Renal pelvis (tissue), 4 donors: ENCODE data around the gene POLRMT. TPM values are rescaled to one million over a fixed set of nuclear protein-coding genes. Genes with fewer than 3 reads are reported as not detected.
"Not testable (repeated sequence)": the region's sequence is repeated elsewhere in the genome, so short reads cannot be mapped to it uniquely, and the experiment has no call there.

Experiments
- DNase-seq: peaks from one replicate; pipeline ENCODE4 v3.0.0-alpha.2; 2013
- polyA plus RNA-seq, 3 donors: library from polyadenylated mRNA; unstranded; fragments of 120-200 nt; gene quantifications; one replicate each; pipeline ENCODE4 v1.2.1, GENCODE V29; 2013; ENCODE audit not compliant: insufficient read length in 3 of 3

The POLRMT gene
- polyA plus RNA-seq, 3 donors: 64.7 to 78.3 (median 70.9) TPM

DNA sequence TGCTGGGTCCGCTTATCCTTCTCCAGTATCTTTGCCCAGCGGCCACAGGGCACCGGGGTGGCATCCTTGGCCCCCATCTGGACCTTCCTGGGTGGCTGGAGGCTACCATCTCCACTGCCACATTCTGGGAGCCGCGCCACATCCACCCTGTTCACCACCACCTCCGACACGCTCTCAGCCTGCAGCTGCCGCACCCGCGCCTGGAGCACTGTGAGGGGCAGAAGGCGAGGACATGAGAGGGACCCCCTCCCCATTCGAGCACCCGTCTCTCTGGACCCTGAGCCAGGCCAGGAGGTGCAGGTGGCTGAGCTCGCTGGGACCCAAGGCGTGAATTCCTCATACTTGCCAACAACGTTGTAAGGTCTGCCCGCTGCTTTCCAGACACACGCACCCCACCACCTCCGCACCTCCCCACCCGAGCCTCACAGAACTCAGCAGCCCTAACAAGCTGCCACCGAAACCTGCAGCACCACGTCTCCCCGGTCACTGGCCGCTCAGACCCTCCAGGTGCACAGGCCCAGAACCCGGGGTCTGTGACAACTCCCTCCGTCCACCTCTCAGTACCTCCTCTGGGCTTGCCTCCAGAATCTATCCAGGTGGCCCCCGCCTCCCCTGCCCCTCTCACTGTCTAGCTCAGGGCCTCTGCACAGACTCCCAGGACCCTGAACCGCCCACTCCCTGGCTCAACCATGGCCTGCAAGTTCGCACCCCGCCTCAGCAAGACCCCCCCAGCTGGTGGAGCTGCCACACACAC, 3.2 kb downstream of the POLRMT start:
- DNase-seq: no peak

DNA sequence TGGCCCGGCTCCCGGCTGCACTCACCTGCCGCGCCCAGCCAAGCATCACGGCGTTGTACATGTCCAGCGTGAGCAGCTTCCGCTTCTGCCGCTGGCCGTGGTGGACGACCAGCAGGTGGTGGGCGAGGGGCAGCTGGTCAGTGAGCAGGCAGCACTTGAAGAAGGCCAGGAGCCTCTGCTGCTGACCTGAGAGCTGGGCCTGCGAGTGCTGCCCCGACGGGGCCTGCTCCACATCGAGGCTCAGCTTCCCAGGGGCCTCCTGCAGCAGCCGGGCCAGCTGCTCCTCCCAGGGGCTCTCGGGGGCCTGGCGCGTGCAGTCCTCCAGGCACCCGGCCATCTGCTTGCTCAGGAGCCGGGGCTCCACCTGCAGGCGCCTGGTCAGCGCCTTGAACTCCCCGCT, 3.8 kb downstream of the POLRMT start:
- not testable (repeated sequence) for DNase-seq

DNA sequence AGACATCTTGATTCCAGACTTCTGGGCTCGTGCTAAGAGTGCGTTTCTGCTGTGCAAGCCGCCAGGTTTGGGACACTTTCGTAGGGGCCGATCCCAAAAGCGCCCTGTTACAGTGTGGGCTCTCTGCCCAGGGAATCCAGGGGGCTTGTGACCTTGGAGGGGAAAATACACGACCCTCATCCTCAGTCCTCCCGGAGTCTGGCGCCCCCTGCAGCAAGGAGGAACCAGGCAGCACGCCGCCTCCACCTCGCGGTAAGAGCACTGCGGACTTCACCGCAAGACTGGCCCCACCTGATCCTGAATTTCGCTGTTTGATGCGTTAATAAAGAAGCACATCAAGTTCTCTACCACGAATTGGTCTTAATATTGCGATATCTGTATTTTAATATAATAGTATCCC, 5.2 kb downstream of the POLRMT start:
- no peak for DNase-seq

DNA sequence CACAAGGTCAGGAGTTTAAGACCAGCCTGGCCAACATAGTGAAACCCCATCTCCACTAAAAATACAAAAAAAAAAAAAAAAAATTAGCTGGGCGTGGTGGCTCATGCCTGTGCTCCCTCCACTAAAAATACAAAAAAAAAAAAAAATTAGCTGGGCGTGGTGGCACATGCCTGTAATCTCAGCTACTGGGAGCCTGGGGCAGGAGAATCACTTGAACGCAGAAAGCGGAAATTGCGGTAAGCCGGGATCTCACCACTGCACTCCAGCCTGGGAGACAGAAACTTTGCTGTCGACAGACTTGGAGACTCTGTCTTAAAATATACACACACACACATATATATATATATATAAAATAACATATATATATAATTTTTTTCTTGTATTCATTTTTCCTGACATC, 6.8 kb downstream of the POLRMT start:
- DNase-seq: not testable (repeated sequence)

DNA sequence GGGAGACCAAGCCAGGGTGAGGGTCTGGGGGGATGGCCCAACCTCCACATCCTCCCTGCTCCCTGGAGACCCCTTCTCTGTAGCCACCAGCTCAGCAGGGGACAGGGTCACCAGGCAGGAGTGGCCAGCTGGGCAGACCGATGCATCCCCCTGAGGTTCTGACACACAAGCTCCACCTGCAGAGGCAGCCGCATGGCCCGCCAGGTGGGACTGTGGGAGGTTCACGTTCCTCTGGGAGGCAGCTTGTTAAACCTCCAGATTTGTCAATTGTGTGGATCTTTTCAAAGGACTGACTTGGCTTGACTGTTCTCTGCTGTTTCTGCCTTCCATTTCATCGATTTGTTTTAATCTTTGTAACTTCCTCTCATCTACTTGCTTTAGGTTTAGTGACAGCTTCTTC, 8.1 kb downstream of the POLRMT start:
- no peak for DNase-seq

DNA sequence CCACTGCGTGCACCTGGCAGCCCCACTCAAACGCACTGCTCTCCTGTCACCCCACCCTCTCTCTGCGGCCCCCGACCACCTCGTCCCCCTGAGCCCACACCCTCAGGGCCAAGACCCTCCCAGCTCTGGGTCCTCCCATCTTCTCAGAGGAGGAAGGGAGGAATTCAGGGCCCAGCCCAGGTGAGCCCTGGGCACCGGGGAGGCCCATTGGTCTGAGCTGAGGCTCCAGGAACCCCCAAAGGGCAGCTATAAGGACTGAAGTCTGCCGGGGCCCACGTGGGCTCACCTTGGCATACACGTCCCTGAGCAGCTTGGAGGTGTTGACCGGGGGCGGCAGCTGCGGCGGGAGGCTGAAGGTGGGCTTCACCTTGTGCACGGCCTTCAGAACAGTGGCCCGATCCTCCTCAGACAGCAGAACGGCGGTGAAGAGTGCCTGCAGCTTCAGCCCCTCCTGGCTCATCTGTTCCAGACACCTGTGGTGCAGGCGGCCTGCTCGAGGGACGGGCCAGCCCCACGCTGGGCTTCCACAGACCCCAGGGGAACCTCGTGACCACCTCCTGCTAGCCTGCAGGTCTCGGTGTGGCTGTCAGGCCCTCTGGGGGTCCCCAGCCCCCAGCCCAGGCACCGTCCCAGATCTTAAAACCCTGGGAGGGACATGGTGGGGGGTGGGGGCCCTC, 8.8 kb downstream of the POLRMT start:
- no peak for DNase-seq

DNA sequence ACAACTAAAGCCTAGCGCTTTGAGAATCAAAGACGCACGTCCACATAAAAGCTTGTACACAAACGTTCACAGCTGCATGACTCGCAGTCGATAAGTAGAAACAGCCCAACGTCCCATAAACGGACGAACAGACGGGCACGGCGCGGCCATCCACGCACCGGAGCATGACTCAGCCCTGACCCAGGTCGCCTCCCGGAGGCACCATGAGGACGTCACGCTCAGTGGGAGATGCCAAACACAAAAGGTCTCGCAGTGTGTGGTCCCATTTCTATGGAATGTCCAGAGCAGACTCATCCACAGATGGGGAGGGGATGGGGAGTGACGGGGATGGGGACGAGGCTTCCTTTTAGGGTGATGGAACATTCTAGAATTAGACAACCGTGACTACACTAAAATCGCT, 9.4 kb downstream of the POLRMT start:
- no peak for DNase-seq

DNA sequence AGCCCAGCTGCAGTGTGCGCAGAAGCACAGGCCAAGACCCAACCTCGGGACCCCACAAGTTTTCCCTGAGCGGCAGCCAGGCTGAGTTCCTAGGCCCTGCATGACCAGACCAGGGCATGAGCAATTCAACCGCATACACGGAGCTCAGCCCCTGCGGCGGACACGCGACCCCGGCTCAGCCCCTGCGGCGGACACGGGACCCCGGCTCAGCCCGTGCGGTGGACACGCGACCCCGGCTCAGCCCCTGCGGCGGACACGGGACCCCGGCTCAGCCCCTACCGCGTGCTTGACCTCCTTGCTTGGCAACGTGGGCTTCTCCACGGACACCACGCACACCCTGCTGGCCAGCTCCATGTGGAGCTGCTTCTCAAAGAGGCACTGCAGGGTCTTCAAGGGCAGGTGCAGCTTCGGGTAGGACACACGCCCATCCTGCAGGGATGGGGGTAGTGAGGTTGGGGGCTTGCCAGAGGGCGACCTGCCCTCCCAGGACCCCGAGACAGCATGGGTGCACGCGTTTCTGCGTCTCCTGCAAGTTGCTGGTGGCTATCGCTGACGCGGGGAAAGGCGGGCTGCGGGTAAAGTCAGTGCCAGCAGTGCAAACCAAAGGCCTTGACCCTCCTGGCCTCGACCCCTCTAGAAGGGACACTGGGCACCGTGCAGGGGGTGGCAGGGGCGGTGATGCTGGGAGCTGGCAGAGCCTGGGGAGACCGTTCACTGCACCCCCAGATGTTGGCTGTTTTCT, 10.0 kb downstream of the POLRMT start:
- DNase-seq: no peak

DNA sequence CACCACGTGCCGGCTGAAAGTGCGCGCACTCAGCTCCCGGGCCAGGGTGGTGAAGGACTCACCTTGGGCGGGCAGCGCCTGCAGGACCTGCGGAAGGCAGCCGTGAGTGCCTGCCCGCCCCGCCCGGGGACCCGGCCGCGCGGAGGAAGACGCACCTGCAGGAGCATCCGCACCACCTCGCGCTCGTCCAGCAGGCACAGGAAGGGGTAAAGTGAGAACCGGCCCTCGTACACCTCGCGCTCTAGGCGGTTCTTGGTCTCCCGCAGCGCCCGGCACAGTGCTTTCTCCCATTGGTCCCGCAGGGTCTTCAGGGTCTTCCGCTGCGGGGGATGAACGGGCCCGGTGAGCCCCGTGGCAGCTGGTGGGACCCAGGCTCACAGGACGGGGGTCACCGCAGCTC, 10.7 kb downstream of the POLRMT start:
- no peak for DNase-seq

DNA sequence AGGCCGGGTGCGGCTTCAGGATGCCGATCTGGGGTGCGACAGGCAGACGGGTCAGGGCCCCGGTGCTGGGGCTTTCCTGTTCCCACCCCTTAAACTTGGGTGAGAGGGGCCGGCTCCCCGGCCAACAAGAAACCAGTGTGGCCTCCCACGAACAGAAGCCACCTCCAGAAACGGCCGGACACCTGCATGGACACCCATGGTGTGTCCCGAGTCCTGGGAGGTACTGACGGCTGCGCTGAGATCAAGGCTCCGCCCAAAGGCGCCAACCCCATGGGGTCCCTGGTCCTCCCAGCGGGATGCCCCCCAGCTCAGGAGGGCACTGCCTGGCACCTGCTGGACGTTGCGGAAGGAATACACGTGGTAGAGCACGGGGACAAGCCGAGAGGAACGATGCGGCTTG, 11.5 kb downstream of the POLRMT start:
- DNase-seq: no peak

DNA sequence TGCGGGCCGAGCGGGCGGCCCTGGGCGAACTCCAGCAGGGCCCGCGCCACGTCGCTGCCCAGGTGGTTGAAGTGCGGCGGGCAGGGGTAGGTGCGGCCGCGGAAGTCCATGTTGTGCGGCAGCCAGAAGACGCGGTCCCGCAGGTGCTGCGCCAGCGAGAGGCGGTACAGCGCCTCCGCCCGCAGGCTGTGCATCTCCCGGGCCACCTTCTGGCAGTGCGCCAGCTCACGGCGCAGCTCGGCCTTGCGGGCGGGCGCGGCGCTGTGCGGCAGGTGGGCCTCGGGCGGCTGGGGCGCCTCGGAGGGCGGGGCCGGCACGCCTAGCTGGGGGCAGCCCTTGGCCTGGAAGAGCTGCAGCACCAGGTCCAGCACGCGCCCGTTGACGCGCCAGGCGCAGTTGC, 12.1 kb downstream of the POLRMT start:
- not testable (repeated sequence) for DNase-seq

DNA sequence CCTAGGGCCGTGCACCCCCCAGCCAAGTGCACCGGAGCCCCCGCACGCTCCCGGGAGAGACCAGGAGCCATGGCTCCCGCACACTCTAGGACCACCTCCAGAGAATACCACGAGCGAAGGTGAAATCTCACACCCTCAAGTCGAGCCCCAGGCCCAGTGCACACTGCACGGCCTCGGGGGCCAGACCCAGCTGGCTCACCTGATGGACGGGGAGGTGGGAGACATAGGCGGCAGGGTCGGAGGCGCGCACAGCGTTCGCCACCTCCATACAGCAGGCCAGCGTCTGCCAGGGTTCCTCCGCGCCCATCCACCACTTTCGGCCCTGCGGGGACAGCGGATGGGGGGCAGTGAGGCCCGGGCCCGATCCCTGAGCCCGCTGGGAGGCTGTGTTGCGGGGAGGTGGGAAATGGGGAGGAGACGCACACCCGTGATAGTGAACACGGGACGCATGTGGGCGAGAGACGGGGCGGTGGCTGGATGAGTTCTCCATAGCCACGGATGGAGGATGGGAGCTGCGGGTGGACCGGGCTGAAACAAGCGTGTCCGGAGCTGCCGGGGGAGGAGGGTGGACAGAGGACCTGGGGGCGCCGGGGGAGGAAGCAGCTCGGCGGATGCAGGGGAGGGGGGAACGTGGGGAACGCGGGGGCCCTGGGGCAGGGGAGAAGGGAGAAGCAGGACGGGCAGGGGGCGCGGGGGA, 13.0 kb downstream of the POLRMT start:
- DNase-seq: no peak

DNA sequence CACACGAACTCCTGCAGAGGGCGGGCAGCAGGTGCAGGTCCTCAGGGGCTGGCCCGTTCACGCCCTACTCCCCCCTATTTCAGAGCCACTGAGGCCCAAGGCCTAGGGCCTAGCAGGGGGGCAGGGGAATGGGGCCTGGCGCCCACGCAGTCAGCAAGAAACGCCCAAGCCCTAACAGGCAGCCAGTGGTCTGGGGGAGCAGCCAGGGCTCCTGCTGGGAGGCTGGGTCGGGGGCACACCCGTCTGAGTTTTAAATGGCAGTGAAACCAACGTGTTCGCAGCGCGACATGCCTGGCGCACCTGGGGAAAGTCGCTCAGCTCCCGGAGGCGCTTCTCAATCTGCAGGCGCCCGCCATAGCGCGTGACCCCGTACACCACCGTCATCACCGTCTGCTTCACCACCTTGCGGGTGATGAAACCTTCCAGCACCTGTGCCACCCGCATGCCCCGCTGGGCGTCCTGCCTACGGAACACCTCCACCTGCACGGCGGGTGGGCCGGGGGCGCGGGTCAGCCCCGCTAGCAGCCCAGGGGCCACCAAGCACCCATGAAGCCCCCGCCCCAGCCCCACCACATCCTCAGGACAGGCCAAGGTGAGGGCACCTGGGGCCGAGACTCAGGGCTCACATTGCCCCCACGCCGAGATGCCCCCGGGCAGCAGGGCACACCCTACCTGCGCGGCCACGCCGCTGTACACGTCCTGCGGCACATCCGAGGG, 13.9 kb downstream of the POLRMT start:
- DNase-seq: no peak

DNA sequence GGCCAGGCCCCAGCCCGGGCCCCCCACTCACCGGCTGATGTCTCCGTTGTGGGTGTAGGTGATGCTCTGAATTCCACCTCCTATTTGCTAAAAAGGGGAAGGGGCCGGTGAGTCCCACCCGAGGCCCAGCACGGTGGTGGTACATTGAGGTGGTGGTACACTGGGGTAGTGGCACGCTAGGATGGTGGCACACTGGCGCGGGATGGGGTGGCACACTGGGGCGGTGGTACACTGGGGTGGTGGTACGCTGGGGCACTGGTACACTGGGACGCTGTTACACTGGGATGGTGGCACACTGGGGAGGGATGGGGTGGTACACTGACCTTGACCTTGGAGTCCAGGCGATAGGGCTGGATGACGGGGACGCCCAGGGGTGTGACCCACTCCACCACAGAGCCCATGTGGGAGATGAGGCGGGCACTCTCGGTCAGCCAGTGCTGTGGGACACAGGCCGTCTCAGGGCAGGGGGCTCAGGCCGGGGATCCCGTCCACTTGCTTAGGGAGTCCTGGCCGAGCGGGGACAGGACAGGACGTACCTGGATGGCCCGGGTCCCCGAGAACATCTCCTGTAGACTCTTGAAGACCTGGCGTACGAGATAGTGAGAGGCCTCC, 14.6 kb downstream of the POLRMT start:
- DNase-seq: no peak

DNA sequence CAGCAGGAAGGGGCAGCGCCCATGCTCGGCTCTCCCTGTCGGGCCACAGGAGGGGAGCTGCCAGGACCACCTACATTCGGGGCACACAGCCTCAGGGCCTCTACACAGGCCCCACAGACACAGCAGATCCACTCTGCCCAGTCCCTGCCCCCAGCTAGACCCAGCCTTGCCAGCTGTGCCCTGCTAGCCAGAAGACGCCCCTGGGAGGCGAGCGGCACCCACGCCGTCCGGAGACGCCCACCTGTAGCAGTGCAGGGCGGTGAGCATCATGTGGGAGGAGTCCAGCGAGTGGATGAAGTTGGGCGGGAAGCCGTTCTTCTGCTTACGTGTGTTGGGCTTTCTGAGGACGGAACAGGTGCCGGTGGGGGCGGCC, 15.1 kb downstream of the POLRMT start:
- no peak for DNase-seq

DNA sequence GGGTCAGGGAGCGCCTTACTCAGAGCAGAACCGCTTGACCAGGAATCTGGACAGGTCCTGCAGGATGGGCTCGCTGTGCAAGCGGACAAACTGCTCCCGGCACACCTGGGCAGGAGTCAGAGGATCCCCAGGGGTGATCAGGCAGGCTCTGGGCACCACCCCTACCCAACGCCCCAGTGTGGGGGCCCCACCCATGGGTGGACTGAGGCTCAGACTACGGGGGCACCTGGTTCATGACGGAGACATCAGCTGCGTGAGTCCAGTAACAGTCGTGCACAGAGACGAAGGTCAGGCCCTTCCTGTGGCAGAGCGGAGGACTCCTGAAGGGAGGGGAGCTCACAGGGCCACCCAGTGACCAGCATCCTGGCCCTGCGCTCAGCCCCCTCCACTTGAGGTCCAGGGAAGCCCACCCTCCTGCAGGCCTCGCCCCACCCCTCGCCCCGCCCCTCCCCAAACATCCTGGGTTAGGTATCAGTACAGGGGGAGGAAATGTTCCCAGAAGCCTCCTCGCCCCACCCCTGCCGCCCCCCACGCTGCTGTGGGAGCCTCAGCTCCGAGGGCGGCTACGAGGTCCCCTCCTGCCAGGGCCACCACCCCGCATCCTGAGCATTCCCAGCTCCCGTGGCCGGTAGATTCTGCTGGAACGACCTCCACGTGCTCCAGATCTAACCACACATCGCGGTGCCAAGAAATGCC, 15.6 kb downstream of the POLRMT start:
- no peak for DNase-seq

DNA sequence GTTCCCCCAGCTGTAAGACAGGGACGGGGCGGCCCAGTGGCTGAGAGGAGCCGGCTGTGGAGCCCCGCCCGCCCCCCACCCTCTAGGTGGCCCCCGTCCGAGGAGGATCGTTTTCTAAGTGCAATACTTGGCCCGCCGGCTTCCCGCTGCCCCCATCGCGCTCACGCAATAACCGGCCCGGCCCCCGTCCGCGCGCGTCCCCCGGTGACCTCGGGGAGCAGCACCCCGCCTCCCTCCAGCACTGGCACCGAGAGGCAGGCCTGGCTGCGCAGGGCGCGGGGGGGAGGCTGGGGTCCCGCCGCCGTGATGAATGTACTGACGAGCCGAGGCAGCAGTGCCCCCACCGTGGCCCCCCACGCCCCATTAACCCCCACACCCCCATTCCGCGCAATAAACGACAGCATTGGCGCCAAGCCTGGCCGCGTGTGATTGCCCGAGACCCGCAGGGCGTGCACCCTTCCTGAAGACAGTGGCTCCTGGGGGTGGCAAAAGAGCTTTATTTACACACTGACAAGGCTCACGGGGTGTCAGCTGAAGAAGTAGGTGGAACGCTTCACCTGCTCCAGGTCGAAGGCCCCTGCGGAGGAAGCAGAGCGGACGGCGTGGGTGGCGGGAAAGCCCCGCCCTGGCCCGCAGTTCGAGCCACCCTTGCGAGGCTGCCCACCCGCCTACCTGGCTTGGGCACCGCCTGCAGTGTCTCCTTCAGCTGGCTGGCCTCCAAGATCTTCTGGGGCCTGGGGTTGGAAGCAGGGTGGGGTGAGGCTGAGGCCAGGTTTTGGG, 16.4 kb downstream of the POLRMT start:
- DNase-seq: no peak

DNA sequence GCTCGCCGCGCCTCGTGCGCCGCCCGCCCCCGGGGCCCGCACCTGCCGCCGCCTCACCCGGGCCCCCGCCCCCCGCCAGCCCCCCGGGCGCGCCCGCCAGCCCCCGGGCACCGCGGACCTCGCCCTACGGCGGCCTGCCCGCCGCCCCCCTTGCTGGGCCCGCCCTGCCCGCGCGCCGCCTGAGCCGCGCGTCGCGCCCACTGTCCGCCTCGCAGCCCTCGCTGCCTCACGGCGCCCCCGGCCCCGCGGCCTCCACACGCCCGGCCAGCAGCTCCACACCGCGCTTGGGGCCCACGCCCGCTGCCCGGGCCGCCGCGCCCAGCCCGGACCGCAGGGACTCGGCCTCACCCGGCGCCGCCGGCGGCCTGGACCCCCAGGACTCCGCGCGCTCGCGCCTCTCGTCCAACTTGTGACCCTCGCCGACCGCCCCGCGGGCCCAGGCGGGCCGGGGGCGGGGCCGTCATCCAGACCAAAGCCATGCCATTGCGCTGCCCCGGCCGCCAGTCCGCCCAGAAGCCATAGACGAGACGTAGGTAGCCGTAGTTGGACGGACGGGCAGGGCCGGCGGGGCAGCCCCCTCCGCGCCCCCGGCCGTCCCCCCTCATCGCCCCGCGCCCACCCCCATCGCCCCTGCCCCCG, 17.2 kb downstream of the POLRMT start:
- no peak for DNase-seq

DNA sequence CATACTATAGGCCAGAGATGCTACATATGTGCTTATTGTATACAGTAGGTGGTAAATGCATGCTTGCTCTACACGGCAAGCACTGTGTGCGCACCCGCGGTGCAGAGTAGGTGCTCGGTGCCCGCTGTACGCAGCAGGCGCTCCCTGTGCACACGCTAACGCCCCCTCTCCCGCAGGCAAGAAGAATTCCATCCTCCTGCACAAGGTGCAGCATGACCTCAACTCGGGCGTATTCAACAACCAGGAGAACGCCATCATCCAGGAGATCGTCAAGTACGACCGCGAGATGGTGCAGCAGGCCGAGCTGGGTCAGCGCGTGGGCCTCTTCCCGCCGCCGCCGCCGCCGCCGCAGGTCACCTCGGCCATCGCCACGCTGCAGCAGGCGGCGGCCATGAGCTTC, 17.7 kb downstream of the POLRMT start:
- DNase-seq: no peak
